OCI-LY1 (cell line): ENCODE data around the gene GBP7.

Experiments
- H2AFZ ChIP-seq: fragments of 200-600 bp; sonication (generic), shearing (Covaris generic); 2 replicates; pipeline ENCODE4 v1.6.0; 2014; ENCODE audit warnings: antibody characterized with exemption, mild to moderate bottlenecking, low read length
- H3F3A ChIP-seq: fragments of 200-600 bp; sonication (generic), shearing (Covaris generic); 2 replicates; pipeline ENCODE4 v1.6.0; 2014; ENCODE audit warnings: mild to moderate bottlenecking, antibody characterized with exemption, low read length, moderate library complexity; ENCODE audit not compliant: insufficient read depth
- H3K27ac ChIP-seq: fragments of 200-600 bp; sonication (generic); 2 replicates; pipeline ENCODE4 v1.5.1; 2014; ENCODE audit warnings: low read length, mixed run types, mild to moderate bottlenecking, low read depth; ENCODE audit not compliant: poor library complexity, severe bottlenecking
- H3K27me3 ChIP-seq: fragments of 200-600 bp; sonication (generic); 2 replicates; pipeline ENCODE4 v1.6.0; 2014; ENCODE audit warnings: antibody characterized with exemption, mild to moderate bottlenecking, low read length, moderate library complexity; ENCODE audit not compliant: insufficient read depth
- H3K36me3 ChIP-seq: fragments of 200-600 bp; sonication (generic); 2 replicates; pipeline ENCODE4 v1.6.1; 2014; ENCODE audit warnings: mild to moderate bottlenecking, antibody characterized with exemption, low read length, moderate library complexity, mixed read lengths; ENCODE audit not compliant: insufficient read depth
- H3K4me1 ChIP-seq: fragments of 200-600 bp; sonication (generic); 2 replicates; pipeline ENCODE4 v1.5.1; 2014; ENCODE audit warnings: mild to moderate bottlenecking, low read length, moderate library complexity; ENCODE audit not compliant: insufficient read depth, severe bottlenecking
- H3K4me2 ChIP-seq: fragments of 200-600 bp; sonication (generic), shearing (Covaris generic); 2 replicates; pipeline ENCODE4 v1.6.1; 2014; ENCODE audit warnings: low read length
- H3K4me3 ChIP-seq: fragments of 200-600 bp; sonication (generic); 2 replicates; pipeline ENCODE4 v1.5.1; 2014; ENCODE audit warnings: low read length, low read depth, mild to moderate bottlenecking, mixed read lengths; ENCODE audit not compliant: poor library complexity, severe bottlenecking
- H3K79me2 ChIP-seq: fragments of 200-600 bp; shearing (Covaris generic); 2 replicates; pipeline ENCODE4 v1.6.1; 2016; ENCODE audit warnings: mixed run types, low read length, mixed read lengths; ENCODE audit not compliant: insufficient read depth
- H3K9ac ChIP-seq: fragments of 200-600 bp; sonication (generic), shearing (Covaris generic); 2 replicates; pipeline ENCODE4 v1.6.1; 2014; ENCODE audit warnings: mild to moderate bottlenecking, low read length, mixed read lengths
- H3K9me2 ChIP-seq: fragments of 200-600 bp; sonication (generic), shearing (Covaris generic); 2 replicates; pipeline ENCODE4 v1.6.1; 2014; ENCODE audit warnings: low read depth, mild to moderate bottlenecking, low read length, mixed read lengths
- H3K9me3 ChIP-seq: fragments of 200-600 bp; shearing (Covaris generic); 2 replicates; pipeline ENCODE4 v1.6.1; 2014; ENCODE audit warnings: low read length, mixed read lengths
- H4K20me1 ChIP-seq: fragments of 200-600 bp; sonication (generic), shearing (Covaris generic); 2 replicates; pipeline ENCODE4 v1.6.0; 2016; ENCODE audit warnings: mild to moderate bottlenecking, low read length; ENCODE audit not compliant: insufficient read depth
- CTCF ChIP-seq: fragments of 200-600 bp; sonication (generic), shearing (Covaris generic); IDR thresholded peaks from 2 replicates; pipeline ENCODE4 v1.5.1; 2017; ENCODE audit warnings: mild to moderate bottlenecking, antibody characterized with exemption, low read length, moderate library complexity, mixed read lengths
- EZH2 ChIP-seq: fragments of 200-600 bp; sonication (generic), shearing (Covaris generic); IDR thresholded peaks from 2 replicates; pipeline ENCODE4 v1.8.0; 2017; ENCODE audit warnings: borderline replicate concordance, mixed run types, mild to moderate bottlenecking, antibody characterized with exemption, low read length, moderate library complexity, mixed read lengths

Gene GBP7

DNA sequence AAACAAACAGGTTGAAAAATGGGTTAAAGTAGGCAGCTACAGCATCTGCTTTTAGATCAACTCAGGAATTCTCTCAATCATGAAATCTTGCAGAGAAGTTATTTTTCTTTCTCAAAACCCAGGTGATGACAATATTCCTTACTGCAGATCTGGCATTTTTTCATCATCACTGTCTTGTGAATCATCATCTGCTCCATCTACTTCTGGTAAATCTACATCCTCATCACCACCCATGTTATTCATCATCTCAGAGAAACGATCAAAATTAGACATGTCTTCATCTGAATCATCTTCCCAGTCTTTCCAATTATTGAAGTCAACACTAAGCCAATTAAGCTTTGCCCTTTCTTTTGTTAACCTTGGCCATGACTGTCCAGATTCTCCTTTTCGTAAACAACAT, 71.7 kb downstream of the GBP7 start:
- Histone ChIP-seq H3K9me3 (no peaks in the 10 kb centered on the region), H3K4me1 (no peaks in the 10 kb centered on the region), H3K79me2 (no peaks in the 10 kb centered on the region), H3K27ac (no peak overlapping the region), H3K9me2 (no peaks in the 10 kb centered on the region), H3K27me3 (no peaks in the 10 kb centered on the region), H3K4me2 (no peak overlapping the region), H3K9ac (no peak overlapping the region), H3F3A (no peaks in the 10 kb centered on the region), H3K4me3 (no peak overlapping the region), H3K36me3 (no peaks in the 10 kb centered on the region), H2AFZ (no peak overlapping the region), H4K20me1 (no peaks in the 10 kb centered on the region)
- no peak for TF ChIP-seq EZH2
- TF ChIP-seq CTCF, result no peak

DNA sequence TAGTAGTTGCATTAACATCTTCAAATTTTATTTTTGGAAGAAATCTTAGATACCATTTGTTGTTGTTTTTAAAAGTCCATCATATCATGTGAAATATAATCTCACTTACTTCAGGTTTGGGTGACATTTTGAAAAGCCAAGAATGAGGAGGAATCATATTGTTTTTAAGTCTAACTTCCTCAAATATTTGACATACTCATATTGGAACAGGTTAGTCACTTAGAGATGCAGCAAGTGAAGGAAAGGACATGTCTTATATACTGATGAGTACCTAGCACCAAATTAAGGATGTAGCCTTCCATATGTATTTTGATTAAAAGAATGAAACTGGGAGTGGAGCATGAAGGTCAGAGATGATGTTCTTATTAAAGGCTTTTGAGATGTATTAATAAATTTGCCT, 73.8 kb downstream of the GBP7 start:
- Histone ChIP-seq H3K4me3 (no peak overlapping the region), H3F3A (no peaks in the 10 kb centered on the region), H4K20me1 (no peaks in the 10 kb centered on the region), H3K27ac (no peak overlapping the region), H3K4me2 (no peak overlapping the region), H3K79me2 (no peaks in the 10 kb centered on the region), H3K9ac (no peak overlapping the region), H3K36me3 (no peaks in the 10 kb centered on the region), H3K9me3 (no peaks in the 10 kb centered on the region), H2AFZ (no peak overlapping the region), H3K9me2 (no peaks in the 10 kb centered on the region), H3K27me3 (no peaks in the 10 kb centered on the region), H3K4me1 (no peaks in the 10 kb centered on the region)
- TF ChIP-seq CTCF (no peak), EZH2 (no peak)

GRCh38 chr1:89100412-89100811, 75.4 kb downstream of the GBP7 start:
- Histone ChIP-seq H3K4me2 (no peak overlapping the region), H3K79me2 (no peaks in the 10 kb centered on the region), H3K4me1 (no peaks in the 10 kb centered on the region), H3K36me3 (no peaks in the 10 kb centered on the region), H3K9ac (no peak overlapping the region), H3K27me3 (no peaks in the 10 kb centered on the region), H3K4me3 (no peak overlapping the region), H3K9me3 (peaks cover 3% of the 10 kb centered on the region; the same call in 1 of the 2 replicates), H2AFZ (no peak overlapping the region), H3K27ac (no peak overlapping the region), H4K20me1 (no peaks in the 10 kb centered on the region), H3K9me2 (no peaks in the 10 kb centered on the region), H3F3A (no peaks in the 10 kb centered on the region)
- TF ChIP-seq EZH2 (no peak), CTCF (no peak)
